GM21381 (cell line): Measurements from ENCODE around the gene IFIT1.
"Not testable (repeated sequence)": the region's sequence is repeated elsewhere in the genome, so short reads cannot be mapped to it uniquely, and the experiment has no call there.

ENCODE experiments used
- ATAC-seq: cut with Tn5 transposase; IDR thresholded peaks from one replicate; pipeline ENCODE4 v1.9.1; 2021; ENCODE audit warnings: mild to moderate bottlenecking, moderate library complexity; ENCODE audit not compliant: unreplicated experiment

Gene IFIT1

GRCh38 chr10:89398003-89398749, 5.8 kb downstream of the IFIT1 start:
- ATAC-seq: no peak

- ATAC-seq: no peak
These were observed 7.5 kb downstream of the IFIT1 start for GRCh38 chr10:89399956-89400355.

DNA sequence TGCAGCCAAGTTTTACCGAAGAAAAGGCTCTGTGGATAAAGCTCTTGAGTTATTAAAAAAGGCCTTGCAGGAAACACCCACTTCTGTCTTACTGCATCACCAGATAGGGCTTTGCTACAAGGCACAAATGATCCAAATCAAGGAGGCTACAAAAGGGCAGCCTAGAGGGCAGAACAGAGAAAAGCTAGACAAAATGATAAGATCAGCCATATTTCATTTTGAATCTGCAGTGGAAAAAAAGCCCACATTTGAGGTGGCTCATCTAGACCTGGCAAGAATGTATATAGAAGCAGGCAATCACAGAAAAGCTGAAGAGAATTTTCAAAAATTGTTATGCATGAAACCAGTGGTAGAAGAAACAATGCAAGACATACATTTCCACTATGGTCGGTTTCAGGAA, 10.6 kb downstream of the IFIT1 start:
- ATAC-seq: no peak

DNA sequence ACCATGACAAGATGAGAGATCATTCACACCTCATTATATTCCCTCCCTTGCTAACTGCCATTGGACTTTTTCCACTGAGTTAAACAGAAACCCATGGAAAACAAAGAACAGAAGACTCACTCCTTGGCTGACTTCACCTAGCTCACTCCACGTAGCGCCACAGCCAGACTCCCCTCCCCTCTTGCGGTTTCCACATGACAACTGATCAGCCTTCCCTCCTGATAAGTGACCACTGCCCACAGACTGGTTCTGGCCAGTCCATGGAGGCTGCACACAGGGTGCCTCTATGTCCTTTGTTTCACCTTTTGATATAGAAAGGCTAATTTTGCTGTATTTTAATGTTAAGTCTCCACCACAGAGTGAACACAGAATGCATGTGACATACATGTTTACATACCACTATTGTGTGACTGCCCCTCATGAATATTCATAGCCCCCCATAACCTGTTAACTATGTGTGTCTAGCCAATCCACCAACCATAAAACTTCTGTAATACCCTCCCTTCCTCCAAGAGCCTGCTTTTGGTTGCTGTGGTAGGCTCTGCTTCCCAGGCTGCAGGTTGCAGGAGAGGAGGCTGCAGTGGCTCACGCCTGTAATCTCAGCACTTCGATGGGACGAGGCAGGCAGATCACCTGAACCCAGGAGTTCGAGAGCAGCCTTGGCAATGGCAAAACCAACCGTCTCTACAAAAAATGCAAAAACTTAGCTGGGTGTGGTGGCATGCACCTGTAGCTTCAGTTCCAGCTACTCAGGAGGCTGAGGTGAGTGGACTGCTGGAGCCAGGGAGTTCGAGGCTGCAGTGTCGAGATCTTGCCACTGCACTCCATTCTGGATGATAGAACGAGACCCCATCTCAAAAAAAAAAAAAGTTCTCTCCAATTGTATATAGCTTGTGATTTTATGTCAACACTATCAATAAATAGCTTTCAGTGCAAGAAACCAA, 12.0 kb downstream of the IFIT1 start:
- no peak for ATAC-seq

GRCh38 chr10:89406178-89406577, 13.8 kb downstream of the IFIT1 start:
- ATAC-seq: not testable (repeated sequence)

DNA sequence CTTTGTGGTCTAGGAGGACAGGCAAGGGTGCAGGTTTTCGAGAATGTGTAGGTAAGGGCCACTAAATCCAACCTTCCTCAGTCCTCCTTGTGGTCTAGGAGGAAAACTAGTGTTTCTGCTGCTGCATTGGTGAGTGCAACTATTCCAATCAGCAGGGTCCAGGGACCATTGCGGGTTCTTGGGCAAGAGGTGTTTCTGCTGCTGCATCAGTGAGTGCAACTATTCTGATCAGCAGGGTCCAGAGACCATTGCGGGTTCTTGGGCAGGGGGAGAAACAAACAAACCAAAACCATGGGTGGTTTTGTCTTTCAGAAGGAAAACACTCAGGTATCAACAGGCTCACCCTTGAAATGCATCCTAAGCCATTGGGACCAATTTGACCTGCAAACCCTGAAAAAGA, 15.4 kb downstream of the IFIT1 start:
- ATAC-seq: not testable (repeated sequence)

DNA sequence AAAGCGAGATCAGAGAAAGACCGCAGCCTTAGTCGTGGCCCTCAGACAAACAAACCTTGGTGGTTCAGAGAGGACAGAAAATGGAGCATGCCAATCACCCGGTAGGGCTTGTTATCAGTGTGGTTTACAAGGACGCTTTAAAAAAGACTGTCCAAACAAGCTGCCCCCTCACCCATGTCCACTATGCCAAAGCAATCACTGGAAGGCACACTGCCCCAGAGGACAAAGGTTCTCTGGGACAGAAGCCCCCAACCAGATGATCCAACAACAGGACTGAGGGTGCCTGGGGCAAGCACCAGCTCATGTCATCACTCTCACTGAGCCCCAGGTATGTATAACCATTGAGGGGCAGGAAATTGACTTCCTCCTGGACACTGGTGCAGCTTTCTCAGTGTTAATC, 16.9 kb downstream of the IFIT1 start:
- not testable (repeated sequence) for ATAC-seq

DNA sequence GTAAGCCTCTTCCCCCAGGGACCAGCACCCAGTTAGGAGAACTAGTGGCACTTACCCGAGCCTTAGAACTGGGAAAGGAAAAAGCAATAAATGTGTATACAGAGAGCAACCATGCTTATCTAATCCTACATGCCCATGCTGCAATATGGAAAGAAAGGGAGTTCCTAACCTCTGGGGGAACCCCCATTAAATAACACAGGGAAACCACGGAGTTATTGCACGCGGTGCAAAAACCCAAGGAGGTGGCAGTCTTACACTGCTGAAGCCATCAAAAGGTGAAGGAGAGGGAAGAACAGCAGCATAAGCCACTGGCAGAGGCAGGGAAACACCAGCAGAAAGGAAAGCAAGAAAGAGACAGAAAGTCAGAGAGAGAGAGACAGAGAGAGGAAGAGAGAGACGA, 18.1 kb downstream of the IFIT1 start:
- ATAC-seq: not testable (repeated sequence)

DNA sequence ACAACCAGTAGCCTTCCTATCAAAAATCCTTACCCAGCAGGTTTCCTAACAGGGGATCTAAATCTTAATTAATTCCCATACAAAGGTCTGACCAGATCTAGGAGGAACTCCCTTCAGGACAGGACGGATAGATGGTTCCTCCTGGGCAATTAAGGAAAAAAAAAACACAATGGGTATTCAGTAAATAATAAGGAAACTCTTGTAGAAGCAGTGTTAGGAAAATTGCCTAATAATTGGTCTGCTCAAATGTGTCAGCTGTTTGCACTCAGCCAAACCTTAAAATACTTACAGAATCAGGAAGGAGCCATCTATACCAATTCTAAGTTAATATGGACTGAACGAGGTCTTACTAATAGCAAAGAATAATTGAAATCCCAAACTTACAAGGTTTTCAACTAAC, 18.7 kb downstream of the IFIT1 start:
- ATAC-seq: not testable (repeated sequence)

- ATAC-seq: not testable (repeated sequence)
These were observed 19.9 kb downstream of the IFIT1 start for GRCh38 chr10:89412276-89412675.

GRCh38 chr10:89413398-89413912, 21.0 kb downstream of the IFIT1 start:
- no peak for ATAC-seq

DNA sequence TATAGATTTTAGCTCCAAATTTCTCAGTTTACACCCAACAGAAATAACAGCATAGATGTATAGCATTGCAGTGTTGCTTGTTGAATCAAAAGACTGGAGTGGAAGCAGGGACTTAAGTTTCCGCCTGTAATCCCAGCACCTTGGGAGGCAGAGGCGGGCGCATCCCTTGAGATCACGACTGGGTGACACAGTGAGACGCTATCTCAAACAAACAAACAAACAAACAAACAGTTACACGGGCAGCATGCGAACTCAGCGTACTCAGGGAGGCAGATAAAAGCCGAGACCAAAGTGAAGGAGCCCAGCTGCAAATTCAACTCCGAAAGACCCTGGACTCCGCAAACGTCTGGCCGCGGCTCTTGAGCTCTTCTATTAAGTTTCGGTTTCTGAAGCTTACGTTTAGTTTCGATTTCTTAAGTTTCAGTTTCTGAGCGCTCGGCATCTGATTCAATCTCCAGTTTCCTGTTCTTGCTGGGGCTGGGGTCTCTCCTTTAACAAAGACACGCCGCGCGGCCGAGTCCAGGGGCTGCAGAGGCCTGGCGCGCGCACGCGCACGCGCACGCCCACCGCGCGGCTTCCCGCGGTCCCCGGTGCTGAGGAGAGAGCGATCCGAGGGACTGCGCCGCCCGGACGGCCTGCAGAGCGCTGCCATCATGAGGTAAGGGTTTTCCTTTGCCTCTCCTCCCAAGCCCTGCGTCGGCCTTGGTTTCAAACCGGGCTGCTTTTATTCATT, 21.9 kb downstream of the IFIT1 start, which contains the start of gene IFIT5:
IFIT5 (plus strand) TSS at position 423 of the 733 bp plus-strand sequence; CDS start at position 654, 231 bp downstream.
- ATAC-seq: peak; percentile 77

GRCh38 chr10:89414879-89415821, 22.7 kb downstream of the IFIT1 start:
- peak; percentile 35 for ATAC-seq

GRCh38 chr10:89416465-89416864, 24.0 kb downstream of the IFIT1 start:
- no peak for ATAC-seq

- ATAC-seq: no peak
These were observed 27.1 kb downstream of the IFIT1 start for GRCh38 chr10:89419548-89419947.

DNA sequence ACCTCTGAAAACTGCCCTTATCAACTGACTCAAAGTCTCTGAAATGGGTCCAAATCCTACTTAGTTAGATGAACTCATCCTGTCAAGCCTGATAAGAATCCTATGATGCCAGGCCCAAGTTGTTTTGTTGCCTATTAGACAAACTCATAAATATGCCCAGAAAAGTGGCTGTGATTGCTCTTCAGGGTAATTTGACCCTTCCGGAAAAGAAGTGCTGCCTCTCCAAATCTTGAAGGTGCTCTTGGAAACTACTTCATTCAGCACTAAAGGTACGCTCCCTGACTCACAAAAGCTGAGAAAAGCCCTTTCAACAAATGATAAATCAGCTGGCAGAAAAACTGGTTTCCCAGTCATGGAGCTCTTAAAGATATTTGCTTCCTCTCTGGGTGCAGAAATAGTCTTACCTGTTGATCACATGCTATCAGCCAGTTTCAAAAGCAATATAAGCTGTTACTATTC, 28.6 kb downstream of the IFIT1 start:
- ATAC-seq: no peak

DNA sequence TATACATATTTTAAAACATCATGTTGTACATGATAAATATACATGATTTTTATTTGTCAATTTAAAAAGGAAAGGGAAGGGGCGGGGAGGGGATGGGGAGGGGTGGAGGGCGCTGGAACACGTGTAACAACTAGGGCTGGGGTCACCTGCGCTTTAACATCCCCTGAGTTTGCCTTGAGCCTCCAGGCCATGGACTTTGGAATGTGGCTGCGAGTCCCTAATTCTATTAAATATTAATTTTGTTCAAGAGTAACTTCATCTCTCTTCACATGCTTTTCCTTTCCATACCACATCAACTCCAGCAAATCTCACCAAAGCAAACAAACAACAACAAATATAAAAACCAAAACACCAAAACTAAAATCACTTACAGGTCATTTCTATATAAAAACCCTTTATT, 32.6 kb downstream of the IFIT1 start:
- no peak for ATAC-seq

DNA sequence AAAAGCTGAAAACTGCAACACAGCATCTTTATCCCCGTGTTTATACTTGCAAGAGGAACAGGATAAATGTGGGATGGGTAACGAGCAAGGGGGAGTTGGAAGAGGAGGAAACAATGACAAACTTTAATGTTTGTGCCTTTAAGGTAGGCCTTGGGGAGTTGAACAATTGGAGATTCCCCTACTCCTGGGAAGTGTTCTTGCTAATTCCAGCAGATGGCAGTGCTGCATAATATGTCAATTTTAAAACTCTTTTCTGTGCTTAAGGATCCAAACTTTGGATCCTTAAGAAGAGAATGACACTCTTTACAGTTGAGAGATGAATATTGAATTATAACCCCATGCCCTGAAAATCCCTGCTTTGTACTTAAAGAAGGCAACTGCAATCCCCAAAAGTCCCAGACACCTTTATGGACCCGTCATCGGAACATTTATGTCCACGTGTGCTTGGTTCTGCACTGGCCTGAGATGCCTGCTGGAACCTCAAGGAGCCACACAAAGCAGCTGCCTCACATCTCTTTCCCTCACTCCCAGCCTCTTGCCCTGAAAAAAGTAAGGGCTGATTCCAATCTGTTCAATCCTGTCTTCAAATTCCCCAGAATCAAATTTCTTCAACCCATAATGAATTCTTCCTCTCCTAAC, 33.9 kb downstream of the IFIT1 start:
- ATAC-seq: no peak

- ATAC-seq: no peak
These were observed 35.2 kb downstream of the IFIT1 start for GRCh38 chr10:89427629-89428028.
